Cardiac fibroblast (primary cell): ENCODE data around the gene NCOA1.
"Not testable (repeated sequence)": the region's sequence is repeated elsewhere in the genome, so short reads cannot be mapped to it uniquely, and the experiment has no call there.

ENCODE experiments used
- DNase-seq, 2 donors: peaks; one replicate each; pipeline versions ENCODE4 v3.0.0 to v3.0.0-alpha.2; 2010; ENCODE audit warnings: low read depth in 2 of 2
- H3K4me3 ChIP-seq, 2 donors: replicated peaks in 1 of 2; 1 replicate in 1 of 2; 2 replicates in 1 of 2; pipeline ENCODE4 v1.5.1; 2011; ENCODE audit warnings: low read depth in 2 of 2, low read length in 2 of 2, mild to moderate bottlenecking in 2 of 2, moderate library complexity in 1 of 2
- CTCF ChIP-seq: IDR thresholded peaks from one replicate; pipeline ENCODE4 v1.5.1; 2011; ENCODE audit warnings: low read depth, mild to moderate bottlenecking, low read length, inconsistent platforms

The NCOA1 gene

GRCh38 chr2:24559473-24560113, 68.5 kb downstream of the NCOA1 start:
- peak; percentile 13 to 73 for DNase-seq
- no peak for TF ChIP-seq CTCF
- no peak overlapping the region for H3K4me3 ChIP-seq

GRCh38 chr2:24565537-24565936, 74.5 kb downstream of the NCOA1 start:
- no peak for TF ChIP-seq CTCF
- DNase-seq: no peak
- no peak overlapping the region for H3K4me3 ChIP-seq

- TF ChIP-seq CTCF: no peak
- no peak for DNase-seq
Observed at GRCh38 chr2:24566209-24566608, 75.2 kb downstream of the NCOA1 start.

GRCh38 chr2:24566630-24567029, 75.6 kb downstream of the NCOA1 start:
- DNase-seq: no peak
- TF ChIP-seq CTCF: no peak
- H3K4me3 ChIP-seq: no peak overlapping the region

More at GRCh38 chr2:24566209-24566608, 75.2 kb downstream of the NCOA1 start:
- no peak overlapping the region for H3K4me3 ChIP-seq

- no peak for DNase-seq
- H3K4me3 ChIP-seq: no peak overlapping the region
- no peak for TF ChIP-seq CTCF
Observed at GRCh38 chr2:24568551-24568950, 77.5 kb downstream of the NCOA1 start.

GRCh38 chr2:24569565-24569964, 78.5 kb downstream of the NCOA1 start:
- H3K4me3 ChIP-seq, DNase-seq: not testable (repeated sequence)

- no peak overlapping the region for H3K4me3 ChIP-seq
- TF ChIP-seq CTCF: no peak
- DNase-seq: no peak
Observed at GRCh38 chr2:24570225-24570624, 79.2 kb downstream of the NCOA1 start.
